Breast epithelium (tissue), 4 donors: ENCODE data around the gene TRIM68. TPM values are rescaled to one million over a fixed set of nuclear protein-coding genes. Genes with fewer than 3 reads are reported as not detected.

Source experiments
- DNase-seq, 2 donors: peaks; one replicate each; pipeline ENCODE4 v3.0.0-alpha.2; 2019; ENCODE audit warnings: low spot score in 2 of 2
- H3K27ac ChIP-seq, 2 donors: fragments of 200-600 bp; sonication (generic) in 1 of 2; one replicate each; pipeline ENCODE4 v1.5.1; 2016 to 2019; ENCODE audit warnings: mild to moderate bottlenecking in 1 of 2
- H3K27me3 ChIP-seq, 2 donors: fragments of 200-600 bp; sonication (generic) in 1 of 2; one replicate each; pipeline versions ENCODE4 v1.5.1 to v1.6.0; 2017 to 2019; ENCODE audit warnings: control low read depth in 1 of 2, mild to moderate bottlenecking in 1 of 2
- H3K36me3 ChIP-seq: fragments of 200-600 bp; one replicate; pipeline ENCODE4 v1.5.1; 2019
- H3K4me1 ChIP-seq, 2 donors: fragments of 200-600 bp; sonication (generic); one replicate each; pipeline ENCODE4 v1.5.1; 2016 to 2019; ENCODE audit warnings: control low read depth in 1 of 2
- H3K4me3 ChIP-seq, 3 donors: fragments of 200-600 bp; sonication (generic); 1 replicate in 2 of 3; 2 replicates in 1 of 3; pipeline ENCODE4 v1.5.1; 2016 to 2019; ENCODE audit warnings: mild to moderate bottlenecking in 3 of 3, moderate library complexity in 2 of 3
- H3K9me3 ChIP-seq, 2 donors: fragments of 200-600 bp; sonication (generic) in 1 of 2; one replicate each; pipeline ENCODE4 v1.5.1; 2016 to 2019; ENCODE audit warnings: control low read depth in 1 of 2
- CTCF ChIP-seq, 3 donors: fragments of 450-650 bp; IDR thresholded peaks; one replicate each; pipeline ENCODE4 v1.5.1; 2016 to 2017; ENCODE audit warnings: antibody characterized with exemption in 3 of 3, mild to moderate bottlenecking in 3 of 3, moderate library complexity in 3 of 3
- POLR2A ChIP-seq: fragments of 450-650 bp; IDR thresholded peaks from one replicate; pipeline ENCODE4 v1.6.1; 2016; ENCODE audit warnings: antibody characterized with exemption, mild to moderate bottlenecking, moderate library complexity
- POLR2AphosphoS5 ChIP-seq, 3 donors: sonication (generic); formaldehyde crosslinking; IDR thresholded peaks; one replicate each; pipeline ENCODE4 v1.6.1; 2017; ENCODE audit warnings: antibody characterized with exemption in 3 of 3
- intact Hi-C: fragments of 100-400 bp; cut with DNase I; formaldehyde crosslinking; loops from one replicate; pipeline ENCODE4 v1.15.1; 2023; ENCODE audit warnings: low total_unique reads
- total RNA-seq, 3 donors: library from RNA; depleted of rRNA; stranded (reverse); fragments of >200 nt; gene quantifications; one replicate each; pipeline ENCODE4 v1.1.0, GENCODE V29; 2016

TRIM68 gene
- total RNA-seq, 3 donors from 2014 or later, result 12.6 to 30.0 (median 19.3) TPM

- H3K27ac ChIP-seq, result no peak overlapping the region
- no peaks in the 10 kb centered on the region for H3K36me3 ChIP-seq
- DNase-seq, result no peak
- TF ChIP-seq POLR2AphosphoS5 (IDR thresholded peaks at IDR 0.05), result no peak
- no peak for TF ChIP-seq CTCF (IDR thresholded peaks at IDR 0.05)
- TF ChIP-seq POLR2A, result no peak
- no peaks in the 10 kb centered on the region for H3K4me1 ChIP-seq
- no peaks in the 10 kb centered on the region for H3K27me3 ChIP-seq
- no peaks in the 10 kb centered on the region for H3K9me3 ChIP-seq
- H3K4me3 ChIP-seq, result no peak overlapping the region
- intact Hi-C loops, result no loop called here
Observed at GRCh38 chr11:4644233-4644632, 36.2 kb upstream of the TRIM68 start.

GRCh38 chr11:4643682-4644081, 35.7 kb upstream of the TRIM68 start, which contains the start of gene OR51E1:
OR51E1 (plus strand) TSS chr11:4643982; CDS start chr11:4652527, 8,545 bp downstream.
- H3K4me1 ChIP-seq, result no peaks in the 10 kb centered on the region
- no peaks in the 10 kb centered on the region for H3K27me3 ChIP-seq
- no peak for DNase-seq
- TF ChIP-seq CTCF (IDR thresholded peaks at IDR 0.05) (no peak), POLR2AphosphoS5 (IDR thresholded peaks at IDR 0.05) (no peak), POLR2A (no peak)
- no peak within 1 kb of the TSS for H3K27ac ChIP-seq
- no peak within 1 kb of the TSS for H3K4me3 ChIP-seq
- H3K9me3 ChIP-seq, result no peaks in the 10 kb centered on the region
- no peaks in the 10 kb centered on the region for H3K36me3 ChIP-seq
- intact Hi-C loops, result loop anchor here (1.0 kb wide), 1 partner anchor 40 kb away; no protein-coding TSS in a partner anchor

- TF ChIP-seq POLR2A, result no peak
- intact Hi-C loops, result loop anchor here (1.0 kb wide), 1 partner anchor 40 kb away; no protein-coding TSS in a partner anchor
- no peak for DNase-seq
- Histone ChIP-seq H3K27ac (no peak overlapping the region), H3K36me3 (no peaks in the 10 kb centered on the region), H3K27me3 (no peaks in the 10 kb centered on the region), H3K4me3 (no peak overlapping the region), H3K9me3 (no peaks in the 10 kb centered on the region), H3K4me1 (no peaks in the 10 kb centered on the region)
Observed at GRCh38 chr11:4643076-4643475, 35.0 kb upstream of the TRIM68 start.

- intact Hi-C loops, result no loop called here
- Histone ChIP-seq H3K9me3 (no peaks in the 10 kb centered on the region), H3K36me3 (no peaks in the 10 kb centered on the region), H3K27ac (no peak overlapping the region), H3K4me3 (no peak overlapping the region), H3K4me1 (no peaks in the 10 kb centered on the region), H3K27me3 (peaks cover 0 to 8% of the 10 kb centered on the region in 2 donors)
- no peak for TF ChIP-seq CTCF (IDR thresholded peaks at IDR 0.05)
- no peak for TF ChIP-seq POLR2A
- TF ChIP-seq POLR2AphosphoS5 (IDR thresholded peaks at IDR 0.05), result no peak
- no peak for DNase-seq
Observed at GRCh38 chr11:4642043-4642442, 34.0 kb upstream of the TRIM68 start.

GRCh38 chr11:4641501-4641900, 33.5 kb upstream of the TRIM68 start:
- Histone ChIP-seq H3K27ac (no peak overlapping the region), H3K27me3 (peaks cover 0 to 8% of the 10 kb centered on the region in 2 donors), H3K9me3 (no peaks in the 10 kb centered on the region), H3K4me3 (no peak overlapping the region), H3K36me3 (no peaks in the 10 kb centered on the region), H3K4me1 (no peaks in the 10 kb centered on the region)
- intact Hi-C loops, result no loop called here
- TF ChIP-seq CTCF (IDR thresholded peaks at IDR 0.05) (no peak), POLR2A (no peak), POLR2AphosphoS5 (IDR thresholded peaks at IDR 0.05) (no peak)
- no peak for DNase-seq

GRCh38 chr11:4639931-4640330, 31.9 kb upstream of the TRIM68 start:
- TF ChIP-seq POLR2A (no peak), POLR2AphosphoS5 (IDR thresholded peaks at IDR 0.05) (no peak), CTCF (IDR thresholded peaks at IDR 0.05) (no peak)
- no peaks in the 10 kb centered on the region for H3K4me1 ChIP-seq
- H3K36me3 ChIP-seq, result no peaks in the 10 kb centered on the region
- intact Hi-C loops, result no loop called here
- DNase-seq, result no peak
- no peak overlapping the region for H3K27ac ChIP-seq
- peaks cover 0 to 12% of the 10 kb centered on the region in 2 donors for H3K27me3 ChIP-seq
- H3K9me3 ChIP-seq, result no peaks in the 10 kb centered on the region
- H3K4me3 ChIP-seq, result no peak overlapping the region
